Activated CD4-positive, alpha-beta T cell treated with anti-CD3 and anti-CD28 coated beads, Interleukin-10, Interleukin-2, amounts not matched to agents 100 ng/mL and 50 ng/mL, durations not matched to agents 16 hours and 8 hours (primary cell): Measurements from ENCODE around the gene SLX9.

ENCODE experiments used
- DNase-seq: peaks from one replicate; pipeline ENCODE4 v3.0.0-alpha.2; 2020

Gene SLX9

GRCh38 chr21:44949161-44949778 lies 9.4 kb downstream of the SLX9 start:
- DNase-seq, result no peak

GRCh38 chr21:44949779-44950198 lies 10.0 kb downstream of the SLX9 start:
- peak; percentile 79 for DNase-seq

- DNase-seq, result no peak
Observed at GRCh38 chr21:44950351-44950750, 10.5 kb downstream of the SLX9 start.

GRCh38 chr21:44951186-44951915 lies 11.5 kb downstream of the SLX9 start:
- no peak for DNase-seq

- no peak for DNase-seq
Observed at GRCh38 chr21:44952116-44952928, 12.5 kb downstream of the SLX9 start.

- no peak for DNase-seq
Observed at GRCh38 chr21:44952929-44953627, 13.2 kb downstream of the SLX9 start.

GRCh38 chr21:44953628-44954021 lies 13.8 kb downstream of the SLX9 start:
- DNase-seq, result no peak

GRCh38 chr21:44954281-44954771 lies 14.5 kb downstream of the SLX9 start:
- DNase-seq, result no peak

- DNase-seq, result no peak
Observed at GRCh38 chr21:44955141-44955797, 15.4 kb downstream of the SLX9 start.

GRCh38 chr21:44955798-44956175 lies 16.0 kb downstream of the SLX9 start:
- no peak for DNase-seq

- no peak for DNase-seq
Observed at GRCh38 chr21:44956356-44957046, 16.7 kb downstream of the SLX9 start.

- no peak for DNase-seq
Observed at GRCh38 chr21:44957047-44957831, 17.4 kb downstream of the SLX9 start.

- no peak for DNase-seq
Observed at GRCh38 chr21:44957901-44958451, 18.1 kb downstream of the SLX9 start.

- DNase-seq, result no peak
Observed at GRCh38 chr21:44958471-44959191, 18.8 kb downstream of the SLX9 start.

GRCh38 chr21:44959376-44960091 lies 19.7 kb downstream of the SLX9 start:
- no peak for DNase-seq

GRCh38 chr21:44960141-44961092 lies 20.6 kb downstream of the SLX9 start:
- DNase-seq, result no peak

- DNase-seq, result no peak
Observed at GRCh38 chr21:44962403-44962966, 22.7 kb downstream of the SLX9 start.

- no peak for DNase-seq
Observed at GRCh38 chr21:44964381-44964780, 24.6 kb downstream of the SLX9 start.
